MM.1S (cell line): ENCODE data around the gene IPO11.
"Not testable (repeated sequence)": the region's sequence is repeated elsewhere in the genome, so short reads cannot be mapped to it uniquely, and the experiment has no call there.

Experiments used
- DNase-seq: peaks from one replicate; pipeline ENCODE4 v3.0.0-alpha.2; 2015
- H2AFZ ChIP-seq: fragments of 300-600 bp; sonication (generic); 2 replicates; pipeline ENCODE4 v1.6.0; 2016; ENCODE audit warnings: antibody characterized with exemption, low read length
- H3F3A ChIP-seq: fragments of 300-600 bp; sonication (generic); 2 replicates; pipeline ENCODE4 v1.6.1; 2016; ENCODE audit warnings: mild to moderate bottlenecking, antibody characterized with exemption, low read length, moderate library complexity, mixed read lengths; ENCODE audit not compliant: insufficient read depth
- H3K27ac ChIP-seq: fragments of 300-600 bp; sonication (generic); 2 replicates; pipeline ENCODE4 v1.5.1; 2016; ENCODE audit warnings: mild to moderate bottlenecking, low read length
- H3K27me3 ChIP-seq: fragments of 300-600 bp; sonication (generic); replicated peaks from 2 replicates; pipeline ENCODE4 v1.6.0; 2016; ENCODE audit warnings: low read length; ENCODE audit not compliant: insufficient read depth
- H3K36me3 ChIP-seq: fragments of 300-600 bp; sonication (generic); replicated peaks from 2 replicates; pipeline ENCODE4 v1.6.1; 2016; ENCODE audit warnings: mild to moderate bottlenecking, low read length, mixed read lengths; ENCODE audit not compliant: insufficient read depth
- H3K4me1 ChIP-seq: fragments of 300-600 bp; sonication (generic); 2 replicates; pipeline ENCODE4 v1.6.1; 2016; ENCODE audit warnings: low read length, mixed read lengths
- H3K4me2 ChIP-seq: fragments of 300-600 bp; sonication (generic); 2 replicates; pipeline ENCODE4 v1.6.0; 2016; ENCODE audit warnings: low read depth, low read length
- H3K4me3 ChIP-seq: fragments of 300-600 bp; sonication (generic); 2 replicates; pipeline ENCODE4 v1.5.1; 2016; ENCODE audit warnings: low read length, mixed read lengths
- H3K79me2 ChIP-seq: fragments of 300-600 bp; sonication (generic); 2 replicates; pipeline ENCODE4 v1.6.1; 2016; ENCODE audit warnings: mixed run types, low read length, mixed read lengths
- H3K9ac ChIP-seq: fragments of 300-600 bp; sonication (generic); 2 replicates; pipeline ENCODE4 v1.6.1; 2016; ENCODE audit warnings: low read length, mixed read lengths
- H3K9me2 ChIP-seq: fragments of 300-600 bp; sonication (generic); replicated peaks from 2 replicates; pipeline ENCODE4 v1.6.1; 2016; ENCODE audit warnings: mild to moderate bottlenecking, low read length, mixed read lengths; ENCODE audit not compliant: insufficient read depth
- H3K9me3 ChIP-seq: fragments of 300-600 bp; sonication (generic); replicated peaks from 2 replicates; pipeline ENCODE4 v1.6.1; 2016; ENCODE audit warnings: mild to moderate bottlenecking, low read length, mixed read lengths; ENCODE audit not compliant: insufficient read depth
- H4K20me1 ChIP-seq: fragments of 300-600 bp; sonication (generic); 2 replicates; pipeline ENCODE4 v1.6.1; 2016; ENCODE audit warnings: mild to moderate bottlenecking, low read length, moderate library complexity, mixed read lengths; ENCODE audit not compliant: insufficient read depth
- CTCF ChIP-seq: fragments of 300-600 bp; sonication (generic); IDR thresholded peaks from 2 replicates; pipeline ENCODE4 v1.5.1; 2016; ENCODE audit warnings: antibody characterized with exemption, low read length, mixed read lengths
- EZH2 ChIP-seq: fragments of 300-600 bp; sonication (generic); optimal IDR thresholded peaks from 2 replicates; pipeline ENCODE3; 2017; ENCODE audit warnings: low read depth, mild to moderate bottlenecking, antibody characterized with exemption, low read length, mixed read lengths
- EZH2phosphoT487 ChIP-seq: fragments of 300-600 bp; sonication (generic); IDR thresholded peaks from 2 replicates; pipeline ENCODE4 v1.6.1; 2018; ENCODE audit warnings: antibody characterized with exemption, low read length

IPO11 gene

GRCh38 chr5:62514510-62515119 lies 102.1 kb downstream of the IPO11 start:
- Histone ChIP-seq H3K36me3 (no peaks in the 10 kb centered on the region; the same call in 1 of the 2 replicates), H3K9me3 (no peaks in the 10 kb centered on the region), H3K27me3 (no peaks in the 10 kb centered on the region), H2AFZ (no peak overlapping the region), H3K79me2 (no peaks in the 10 kb centered on the region), H3K4me1 (no peaks in the 10 kb centered on the region), H3K9me2 (no peaks in the 10 kb centered on the region), H3K27ac (no peak overlapping the region), H4K20me1 (no peaks in the 10 kb centered on the region), H3F3A (no peaks in the 10 kb centered on the region), H3K9ac (no peak overlapping the region), H3K4me3 (no peak overlapping the region), H3K4me2 (no peak overlapping the region)
- DNase-seq: no peak
- TF ChIP-seq EZH2phosphoT487: no peak
- TF ChIP-seq EZH2: no peak
- no peak for TF ChIP-seq CTCF

GRCh38 chr5:62520812-62521211 lies 108.2 kb downstream of the IPO11 start:
- not testable (repeated sequence) for H3K36me3 ChIP-seq, H3K79me2 ChIP-seq, H2AFZ ChIP-seq, H3K9ac ChIP-seq, H3K4me3 ChIP-seq, H3F3A ChIP-seq, H3K4me2 ChIP-seq, H3K9me3 ChIP-seq, H3K9me2 ChIP-seq, H3K27me3 ChIP-seq, H4K20me1 ChIP-seq, DNase-seq
- peaks cover 17% of the 10 kb centered on the region for H3K4me1 ChIP-seq
- peak overlapping the region; percentile 5; the same call in 1 of the 2 replicates for H3K27ac ChIP-seq

GRCh38 chr5:62521319-62521718 lies 108.8 kb downstream of the IPO11 start:
- Histone ChIP-seq H3K9ac (no peak overlapping the region), H3K79me2 (no peaks in the 10 kb centered on the region), H3K4me1 (peaks cover 17% of the 10 kb centered on the region), H3K27me3 (no peaks in the 10 kb centered on the region), H3K9me3 (no peaks in the 10 kb centered on the region), H3K27ac (peak overlapping the region; percentile 5; the same call in 1 of the 2 replicates), H3K4me2 (peak overlapping the region; percentile 22; the same call in 1 of the 2 replicates), H3K4me3 (no peak overlapping the region), H3K36me3 (no peaks in the 10 kb centered on the region), H4K20me1 (no peaks in the 10 kb centered on the region), H3K9me2 (no peaks in the 10 kb centered on the region), H3F3A (0 out of 2 replicates have a peak, but pooled peaks cover 5% of the 10 kb centered on the region), H2AFZ (no peak overlapping the region)
- TF ChIP-seq EZH2phosphoT487: no peak
- TF ChIP-seq EZH2: no peak
- no peak for TF ChIP-seq CTCF
- peak; percentile 25 for DNase-seq

GRCh38 chr5:62522811-62523210 lies 110.2 kb downstream of the IPO11 start:
- no peaks in the 10 kb centered on the region for H3K9me3 ChIP-seq
- H3K9me2 ChIP-seq: no peaks in the 10 kb centered on the region
- TF ChIP-seq CTCF: no peak
- no peak for TF ChIP-seq EZH2phosphoT487
- TF ChIP-seq EZH2: no peak
- H3K4me3 ChIP-seq: no peak overlapping the region
- peaks cover 17% of the 10 kb centered on the region for H3K4me1 ChIP-seq
- H3K36me3 ChIP-seq: no peaks in the 10 kb centered on the region
- no peaks in the 10 kb centered on the region for H4K20me1 ChIP-seq
- 0 out of 2 replicates have a peak, but pooled peaks cover 5% of the 10 kb centered on the region for H3F3A ChIP-seq
- H3K9ac ChIP-seq: no peak overlapping the region
- H3K27ac ChIP-seq: no peak overlapping the region
- H2AFZ ChIP-seq: no peak overlapping the region
- H3K4me2 ChIP-seq: no peak overlapping the region
- no peaks in the 10 kb centered on the region for H3K27me3 ChIP-seq
- no peak for DNase-seq
- no peaks in the 10 kb centered on the region for H3K79me2 ChIP-seq
